Transverse colon (tissue), 4 donors: ENCODE data around the gene EPB41L5.

Experiments
- POLR2AphosphoS5 ChIP-seq, 3 donors: sonication (generic); formaldehyde crosslinking; IDR thresholded peaks; one replicate each; pipeline ENCODE4 v1.6.1; 2016; ENCODE audit warnings: antibody characterized with exemption in 3 of 3
- TF ChIP-seq, protein P1 (sequence below), 5 experiments: fragments of 200-600 bp in 3 of 5; fragments of 450-650 bp in 2 of 5; sonication (generic) in 3 of 5; IDR thresholded peaks; 1 replicate in 2 of 5; 2 replicates in 3 of 5; pipeline ENCODE4 v1.5.1; 2016 to 2017; ENCODE audit warnings: antibody characterized with exemption in 5 of 5, inconsistent platforms in 3 of 5, mild to moderate bottlenecking in 2 of 5, moderate library complexity in 1 of 5

GRCh38 chr2:120203251-120204021, 190.6 kb downstream of the EPB41L5 start:
- no peak for TF ChIP-seq POLR2AphosphoS5 (IDR thresholded peaks at IDR 0.05)
- TF ChIP-seq, protein P1, sequence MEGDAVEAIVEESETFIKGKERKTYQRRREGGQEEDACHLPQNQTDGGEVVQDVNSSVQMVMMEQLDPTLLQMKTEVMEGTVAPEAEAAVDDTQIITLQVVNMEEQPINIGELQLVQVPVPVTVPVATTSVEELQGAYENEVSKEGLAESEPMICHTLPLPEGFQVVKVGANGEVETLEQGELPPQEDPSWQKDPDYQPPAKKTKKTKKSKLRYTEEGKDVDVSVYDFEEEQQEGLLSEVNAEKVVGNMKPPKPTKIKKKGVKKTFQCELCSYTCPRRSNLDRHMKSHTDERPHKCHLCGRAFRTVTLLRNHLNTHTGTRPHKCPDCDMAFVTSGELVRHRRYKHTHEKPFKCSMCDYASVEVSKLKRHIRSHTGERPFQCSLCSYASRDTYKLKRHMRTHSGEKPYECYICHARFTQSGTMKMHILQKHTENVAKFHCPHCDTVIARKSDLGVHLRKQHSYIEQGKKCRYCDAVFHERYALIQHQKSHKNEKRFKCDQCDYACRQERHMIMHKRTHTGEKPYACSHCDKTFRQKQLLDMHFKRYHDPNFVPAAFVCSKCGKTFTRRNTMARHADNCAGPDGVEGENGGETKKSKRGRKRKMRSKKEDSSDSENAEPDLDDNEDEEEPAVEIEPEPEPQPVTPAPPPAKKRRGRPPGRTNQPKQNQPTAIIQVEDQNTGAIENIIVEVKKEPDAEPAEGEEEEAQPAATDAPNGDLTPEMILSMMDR (IDR thresholded peaks at IDR 0.05): no peak
